HG03064 (cell line): ENCODE measurements around the gene SPATA21.

Experiments
- ATAC-seq: cut with Tn5 transposase; IDR thresholded peaks from one replicate; pipeline ENCODE4 v1.9.1; 2021; ENCODE audit warnings: low read depth; ENCODE audit not compliant: unreplicated experiment

Gene SPATA21

GRCh38 chr1:16351994-16352841, 85.0 kb downstream of the SPATA21 start, which contains the start of gene FBXO42:
Gene FBXO42 (minus strand): TSS chr1:16352480. CDS start chr1:16315418, 37,062 bp downstream.
- peak; percentile 79 for ATAC-seq

GRCh38 chr1:16351456-16351993, 85.7 kb downstream of the SPATA21 start:
- no peak for ATAC-seq

GRCh38 chr1:16349847-16350406, 87.3 kb downstream of the SPATA21 start:
- ATAC-seq: no peak
